Naive thymus-derived CD4-positive, alpha-beta T cell (primary cell): ENCODE results near the gene PPP1R26. TPM values are rescaled to one million over a fixed set of nuclear protein-coding genes. Genes with fewer than 3 reads are reported as not detected.

Source experiments
- polyA plus RNA-seq, 2 donors: library from polyadenylated mRNA; unstranded; fragments of 300-500 nt; fragmentation: Illumina TruSeq; gene quantifications; one replicate each; pipeline ENCODE4 v1.2.3, GENCODE V29; 2021
- total RNA-seq, 6 experiments: library from RNA in 5 of 6; stranded (reverse) in 5 of 6; gene quantifications; 1 replicate in 5 of 6; 2 replicates in 1 of 6; pipeline ENCODE4 v1.2.3 and lab custom pipeline; 2021 to 2026

PPP1R26 gene
- total and polyA plus RNA-seq, 7 experiments from 2014 or later: 0.05 to 5.6 (median 0.19) TPM; not detected in 2

Other genes starting within 250 kb of the PPP1R26 start
- 10 to 100 TPM; 19.4 to 32.3 (median 28.3) TPM for gene MRPS2, start 20.9 kb downstream of the PPP1R26 start, total RNA-seq
- gene MRPS2, start 20.9 kb downstream of the PPP1R26 start, polyA plus RNA-seq: 10 to 100 TPM; 48.9 to 66.1 TPM
- gene LCN1, start 41.7 kb downstream of the PPP1R26 start, total RNA-seq: not detected
- gene LCN1, start 41.7 kb downstream of the PPP1R26 start, polyA plus RNA-seq: not detected
- not detected for gene OBP2A, start 66.3 kb downstream of the PPP1R26 start, total RNA-seq
- not detected for gene OBP2A, start 66.3 kb downstream of the PPP1R26 start, polyA plus RNA-seq
- gene PAEP, start 82.0 kb downstream of the PPP1R26 start, total RNA-seq: not detected
- gene PAEP, start 82.0 kb downstream of the PPP1R26 start, polyA plus RNA-seq: not detected
- gene GLT6D1, start 159.8 kb downstream of the PPP1R26 start, total RNA-seq: not detected
- not detected for gene GLT6D1, start 159.8 kb downstream of the PPP1R26 start, polyA plus RNA-seq
- gene LCN9, start 183.5 kb downstream of the PPP1R26 start, total RNA-seq: not detected
- not detected for gene LCN9, start 183.5 kb downstream of the PPP1R26 start, polyA plus RNA-seq
- not detected for gene SOHLH1, start 219.7 kb downstream of the PPP1R26 start, total RNA-seq
- gene SOHLH1, start 219.7 kb downstream of the PPP1R26 start, polyA plus RNA-seq: not detected
- under 1 TPM in 1 of 5 experiments, not detected in 4; 0.29 TPM for gene KCNT1, start 222.4 kb downstream of the PPP1R26 start, total RNA-seq
- not detected for gene KCNT1, start 222.4 kb downstream of the PPP1R26 start, polyA plus RNA-seq